HG03342 (cell line): ENCODE data around the gene CD200.

Experiments
- ATAC-seq: cut with Tn5 transposase; IDR thresholded peaks from one replicate; pipeline ENCODE4 v1.9.1; 2021; ENCODE audit warnings: mild to moderate bottlenecking, moderate library complexity; ENCODE audit not compliant: unreplicated experiment

CD200 gene

DNA sequence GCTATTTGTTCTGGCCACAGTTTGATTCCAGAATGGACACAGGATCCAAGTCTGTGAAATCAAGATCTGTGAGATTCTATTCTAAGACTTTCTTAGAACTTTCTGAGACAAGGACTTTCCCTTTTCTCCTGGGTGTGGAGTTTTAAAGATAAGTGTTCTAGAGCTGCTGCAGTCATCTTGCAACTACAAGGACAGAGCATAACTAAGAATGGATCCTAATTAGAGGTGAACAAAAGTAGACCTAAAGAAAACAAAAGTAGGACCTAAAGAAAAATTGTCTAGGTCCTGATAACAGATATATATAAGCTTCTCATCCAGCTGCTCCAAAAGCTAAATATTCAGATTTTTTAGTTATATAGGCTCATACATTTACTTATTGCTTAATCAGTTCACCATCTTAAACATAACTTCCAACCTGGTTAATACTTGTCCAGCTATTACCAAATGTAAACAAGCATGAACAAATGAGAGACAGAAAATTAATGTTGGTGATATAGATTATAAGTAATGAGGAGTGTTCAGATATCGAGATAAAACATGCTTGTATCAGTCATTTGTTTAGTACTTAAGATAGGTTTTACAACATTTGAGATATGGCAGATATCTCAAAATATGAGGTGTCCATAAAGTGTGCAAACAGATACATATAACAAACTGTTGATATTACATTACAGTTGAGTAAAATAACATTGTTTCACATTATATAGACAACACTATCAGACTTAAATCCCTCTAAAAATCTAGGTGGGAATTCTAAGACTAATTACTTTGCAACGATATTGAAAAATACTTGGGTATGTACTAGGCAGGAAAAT, 75.1 kb downstream of the CD200 start:
- ATAC-seq, result no peak

DNA sequence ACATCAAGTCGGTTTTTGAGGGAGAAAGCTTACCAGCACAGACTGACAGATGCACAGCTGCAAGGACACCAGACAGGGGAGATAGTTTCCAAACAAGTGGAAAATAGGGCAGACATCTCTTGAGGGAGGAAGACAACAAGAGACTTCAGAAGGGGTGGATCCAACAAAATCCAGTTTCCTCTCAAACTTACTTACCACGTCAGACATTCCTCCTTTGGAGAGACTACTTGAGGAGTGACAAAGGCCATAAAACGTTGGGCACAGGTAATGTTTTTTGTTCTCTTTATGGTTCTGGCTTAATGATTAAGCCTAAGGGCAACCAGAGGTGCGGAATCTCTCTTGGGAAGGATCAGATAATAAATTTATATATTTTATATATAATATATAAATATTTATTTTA, 76.1 kb downstream of the CD200 start:
- ATAC-seq, result no peak

- no peak for ATAC-seq
These were observed 78.5 kb downstream of the CD200 start for GRCh38 chr3:112411425-112411824.
